Esophagus muscularis mucosa (tissue), 4 donors: ENCODE results near the gene AP3B2.

Experiments used
- CTCF ChIP-seq, 3 experiments: fragments of 200-600 bp in 2 of 3; fragments of 450-650 bp in 1 of 3; sonication (generic) in 2 of 3; IDR thresholded peaks; one replicate each; pipeline ENCODE4 v1.5.1; 2017 to 2019; ENCODE audit warnings: antibody characterized with exemption in 3 of 3, mild to moderate bottlenecking in 2 of 3, moderate library complexity in 1 of 3
- EP300 ChIP-seq: sonication (generic); formaldehyde crosslinking; IDR thresholded peaks from one replicate; pipeline ENCODE4 v1.6.1; 2017; ENCODE audit warnings: antibody characterized with exemption
- POLR2A ChIP-seq: fragments of 450-650 bp; IDR thresholded peaks from one replicate; pipeline ENCODE4 v1.6.1; 2017; ENCODE audit warnings: antibody characterized with exemption, moderate library complexity, mild to moderate bottlenecking, low read depth
- POLR2AphosphoS5 ChIP-seq, 2 donors: sonication (generic); formaldehyde crosslinking; IDR thresholded peaks; one replicate each; pipeline ENCODE4 v1.6.1; 2017; ENCODE audit warnings: antibody characterized with exemption in 2 of 2

DNA sequence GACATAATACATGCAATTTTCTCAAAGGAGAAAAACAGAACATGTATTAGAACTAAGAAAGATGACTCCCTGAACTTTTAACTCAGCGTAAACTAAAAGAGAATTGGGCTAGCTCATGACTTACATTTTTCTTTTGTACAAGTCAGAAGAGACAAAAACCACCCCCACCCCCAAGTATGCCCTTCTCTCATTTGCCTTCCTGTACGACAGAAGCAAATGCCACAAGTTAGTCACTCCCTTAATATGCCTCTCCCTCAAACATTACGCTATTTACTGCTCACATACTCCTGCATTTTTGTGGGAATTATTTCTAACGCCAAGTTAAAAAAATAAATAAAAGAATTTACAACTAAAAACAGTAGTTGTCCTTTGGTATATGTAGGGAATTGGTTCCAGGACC, 84.5 kb downstream of the AP3B2 start:
- TF ChIP-seq CTCF (IDR thresholded peaks at IDR 0.05) (no peak), POLR2A (no peak), EP300 (no peak), POLR2AphosphoS5 (IDR thresholded peaks at IDR 0.05) (no peak)
